Keratinocyte (primary cell): Measurements from ENCODE around the gene FSD1. TPM values are rescaled to one million over a fixed set of nuclear protein-coding genes. Genes with fewer than 3 reads are reported as not detected.

Experiments used
- DNase-seq: peaks from one replicate; pipeline ENCODE4 v3.0.0-alpha.2; 2011; ENCODE audit warnings: low read depth, missing footprints, low spot score
- FAIRE-seq: peaks from 2 replicates; lab custom pipeline; 2011; peaks lifted over from hg19 to GRCh38; lab: Jason Lieb, UNC
- H2AFZ ChIP-seq: 2 replicates; pipeline ENCODE4 v1.6.0; 2012; ENCODE audit warnings: low read length, control low read depth, inconsistent platforms; ENCODE audit not compliant: control insufficient read depth
- H3K27ac ChIP-seq: 2 replicates; pipeline ENCODE4 v1.5.1; 2011; ENCODE audit warnings: low read length; ENCODE audit not compliant: control insufficient read depth, insufficient read depth
- H3K27me3 ChIP-seq: 3 replicates; pipeline ENCODE4 v1.6.0; 2011; ENCODE audit warnings: low read length; ENCODE audit not compliant: control insufficient read depth, insufficient read depth; ENCODE audit errors: extremely low read depth
- H3K36me3 ChIP-seq, 2 experiments: 2 replicates in 1 of 2; 3 replicates in 1 of 2; pipeline ENCODE4 v1.5.1; 2011; ENCODE audit warnings: low read length in 2 of 2, mild to moderate bottlenecking in 1 of 2; ENCODE audit not compliant: control insufficient read depth in 2 of 2, insufficient read depth in 2 of 2; ENCODE audit errors: extremely low read depth in 1 of 2
- H3K4me1 ChIP-seq: 3 replicates; pipeline ENCODE4 v1.5.1; 2011; ENCODE audit warnings: low read length; ENCODE audit not compliant: control insufficient read depth, insufficient read depth; ENCODE audit errors: extremely low read depth
- H3K4me2 ChIP-seq: 3 replicates; pipeline ENCODE4 v1.6.0; 2011; ENCODE audit warnings: low read depth, low read length; ENCODE audit not compliant: control insufficient read depth, insufficient read depth; ENCODE audit errors: extremely low read depth
- H3K4me3 ChIP-seq, 3 experiments: fragments of 200-600 bp in 1 of 3; sonication (generic) in 1 of 3; 2 replicates in 2 of 3; 3 replicates in 1 of 3; pipeline ENCODE4 v1.5.1; 2011 to 2016; ENCODE audit warnings: low read length in 3 of 3, mild to moderate bottlenecking in 3 of 3, control low read depth in 2 of 3, inconsistent platforms in 1 of 3, low read depth in 1 of 3, mixed read lengths in 1 of 3, mixed run types in 1 of 3, moderate library complexity in 1 of 3; ENCODE audit not compliant: control insufficient read depth in 2 of 3, insufficient read depth in 2 of 3; ENCODE audit errors: extremely low read depth in 1 of 3
- H3K79me2 ChIP-seq: 2 replicates; pipeline ENCODE4 v1.6.0; 2012; ENCODE audit warnings: low read length; ENCODE audit not compliant: control insufficient read depth, insufficient read depth
- H3K9ac ChIP-seq: 3 replicates; pipeline ENCODE4 v1.6.0; 2011; ENCODE audit warnings: low read length; ENCODE audit not compliant: control insufficient read depth, insufficient read depth; ENCODE audit errors: extremely low read depth
- H3K9me1 ChIP-seq: 3 replicates; pipeline ENCODE4 v1.6.0; 2011; ENCODE audit warnings: low read length; ENCODE audit not compliant: control insufficient read depth, insufficient read depth; ENCODE audit errors: extremely low read depth
- H3K9me3 ChIP-seq: 2 replicates; pipeline ENCODE4 v1.5.1; 2012; ENCODE audit warnings: low read depth, low read length; ENCODE audit not compliant: control insufficient read depth
- H4K20me1 ChIP-seq: 3 replicates; pipeline ENCODE4 v1.6.0; 2011; ENCODE audit warnings: low read length; ENCODE audit not compliant: control insufficient read depth, insufficient read depth; ENCODE audit errors: extremely low read depth
- EZH2 ChIP-seq: IDR thresholded peaks from one replicate; pipeline ENCODE4 v1.6.1; 2012; ENCODE audit warnings: inconsistent platforms, mild to moderate bottlenecking, low read length, moderate library complexity
- dilution Hi-C: fragments of 300-500 bp; cut with MboI; formaldehyde crosslinking; loops from one replicate; pipeline ENCODE4 v1.7.0; 2020; ENCODE audit warnings: low sequenced_read_pairs; ENCODE audit not compliant: extremely low pct_ligation_motif_present
- polyA plus RNA-seq, 5 experiments: library from polyadenylated mRNA; depleted of rRNA in 3 of 5; stranded (reverse) in 3 of 5; stranded (forward) in 1 of 5; unstranded in 1 of 5; fragments of >200 nt; gene quantifications; 1 replicate in 1 of 5; 2 replicates in 3 of 5; 3 replicates in 1 of 5; pipeline versions ENCODE4 v1.2.1 to v1.2.3, GENCODE V29; 2011 to 2012; ENCODE audit warnings: missing spikeins in 2 of 5, low read depth in 1 of 5, low replicate concordance in 1 of 5
- TF ChIP-seq, protein P1 (sequence below), 3 experiments: IDR thresholded peaks in 1 of 3; conservative IDR thresholded peaks in 1 of 3; optimal IDR thresholded peaks in 1 of 3; 2 replicates in 2 of 3; 3 replicates in 1 of 3; pipeline versions ENCODE3 to v1.5.1; 2011; ENCODE audit warnings: low read length in 3 of 3, mild to moderate bottlenecking in 3 of 3, moderate library complexity in 2 of 3, control low read depth in 1 of 3, inconsistent platforms in 1 of 3; ENCODE audit not compliant: insufficient read depth in 2 of 3; ENCODE audit errors: extremely low read depth in 1 of 3

The FSD1 gene
- polyA plus RNA-seq, 1 donor (not counting 4 experiments of a cell fraction or from before 2014, with no cell fraction given) = 0.49 TPM

DNA sequence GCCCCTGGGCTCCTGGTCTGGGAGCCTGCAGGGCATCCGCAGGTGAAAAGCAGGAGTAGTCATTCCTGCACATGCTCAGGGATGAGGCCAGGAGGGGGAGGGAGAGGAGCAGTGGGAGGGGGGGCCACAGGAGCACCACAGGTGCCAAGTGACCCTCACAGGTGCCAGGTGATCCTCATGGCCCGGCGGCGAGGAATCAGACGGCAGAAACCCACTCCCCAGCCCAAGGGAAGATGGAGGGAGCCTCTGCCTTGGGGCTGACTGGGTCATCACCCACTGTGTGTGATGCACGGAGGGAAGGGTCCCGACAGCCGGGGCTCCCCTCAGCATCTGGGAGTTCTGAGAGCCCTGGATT lies 68.6 kb downstream of the FSD1 start:
- peaks cover 73% of the 10 kb centered on the region for H3K79me2 ChIP-seq
- FAIRE-seq (no peak), DNase-seq (no peak)
- TF ChIP-seq, protein P1, sequence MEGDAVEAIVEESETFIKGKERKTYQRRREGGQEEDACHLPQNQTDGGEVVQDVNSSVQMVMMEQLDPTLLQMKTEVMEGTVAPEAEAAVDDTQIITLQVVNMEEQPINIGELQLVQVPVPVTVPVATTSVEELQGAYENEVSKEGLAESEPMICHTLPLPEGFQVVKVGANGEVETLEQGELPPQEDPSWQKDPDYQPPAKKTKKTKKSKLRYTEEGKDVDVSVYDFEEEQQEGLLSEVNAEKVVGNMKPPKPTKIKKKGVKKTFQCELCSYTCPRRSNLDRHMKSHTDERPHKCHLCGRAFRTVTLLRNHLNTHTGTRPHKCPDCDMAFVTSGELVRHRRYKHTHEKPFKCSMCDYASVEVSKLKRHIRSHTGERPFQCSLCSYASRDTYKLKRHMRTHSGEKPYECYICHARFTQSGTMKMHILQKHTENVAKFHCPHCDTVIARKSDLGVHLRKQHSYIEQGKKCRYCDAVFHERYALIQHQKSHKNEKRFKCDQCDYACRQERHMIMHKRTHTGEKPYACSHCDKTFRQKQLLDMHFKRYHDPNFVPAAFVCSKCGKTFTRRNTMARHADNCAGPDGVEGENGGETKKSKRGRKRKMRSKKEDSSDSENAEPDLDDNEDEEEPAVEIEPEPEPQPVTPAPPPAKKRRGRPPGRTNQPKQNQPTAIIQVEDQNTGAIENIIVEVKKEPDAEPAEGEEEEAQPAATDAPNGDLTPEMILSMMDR (optimal IDR thresholded peaks at IDR 0.05 in 1 of 3, IDR thresholded peaks at IDR 0.05 in 1 of 3, conservative IDR thresholded peaks at IDR 0.05 in 1 of 3; ENCODE audit: extremely low read depth in 1 of 3, insufficient read depth in 2 of 3, low read length in 3 of 3) = no peak
- no peak for TF ChIP-seq EZH2
- H3K27me3 ChIP-seq = no peaks in the 10 kb centered on the region
- no peak overlapping the region for H3K4me2 ChIP-seq
- H3K27ac ChIP-seq = no peak overlapping the region
- H3K36me3 ChIP-seq = peaks cover 5 to 7% of the 10 kb centered on the region in 2 experiments
- peaks cover 10% of the 10 kb centered on the region for H4K20me1 ChIP-seq
- dilution Hi-C loops = no loop called here
- H3K4me1 ChIP-seq = peaks cover 65% of the 10 kb centered on the region
- H2AFZ ChIP-seq = no peak overlapping the region
- H3K9ac ChIP-seq = no peak overlapping the region
- H3K9me3 ChIP-seq = no peaks in the 10 kb centered on the region
- H3K4me3 ChIP-seq = no peak overlapping the region
- peaks cover 8% of the 10 kb centered on the region for H3K9me1 ChIP-seq

Other genes starting within 250 kb of the FSD1 start
- gene ZBTB7A, start 237.7 kb upstream of the FSD1 start, polyA plus RNA-seq = 3.7 to 9.8 TPM (median 7.2 TPM) in 3 replicates
- 61.8 to 97.9 TPM (median 89.5 TPM) in 3 replicates for gene MAP2K2, start 180.5 kb upstream of the FSD1 start, polyA plus RNA-seq
- not detected in 3 replicates for gene CREB3L3, start 151.0 kb upstream of the FSD1 start, polyA plus RNA-seq
- 14.6 to 28.6 TPM (median 17.4 TPM) in 3 replicates for gene SIRT6, start 122.0 kb upstream of the FSD1 start, polyA plus RNA-seq
- 0.02 to 0.15 TPM (median 0.07 TPM) in 3 replicates for gene ANKRD24, start 121.9 kb upstream of the FSD1 start, polyA plus RNA-seq
- gene EBI3, start 75.1 kb upstream of the FSD1 start, polyA plus RNA-seq = 0.05 to 0.21 TPM in 2 of 3 replicates, not detected in the other
- gene YJU2, start 57.5 kb upstream of the FSD1 start, polyA plus RNA-seq = 10.8 to 17.0 TPM (median 13.7 TPM) in 3 replicates
- gene SHD, start 25.3 kb upstream of the FSD1 start, polyA plus RNA-seq = not detected in 3 replicates
- gene TMIGD2, start 2.2 kb upstream of the FSD1 start, polyA plus RNA-seq = not detected in 3 replicates
- gene STAP2, start 34.2 kb downstream of the FSD1 start, polyA plus RNA-seq = 53.8 to 80.5 TPM (median 60.0 TPM) in 3 replicates
- 4.2 to 4.7 TPM (median 4.6 TPM) in 3 replicates for gene MPND, start 39.0 kb downstream of the FSD1 start, polyA plus RNA-seq
- gene SH3GL1, start 95.9 kb downstream of the FSD1 start, polyA plus RNA-seq = 47.4 to 61.0 TPM (median 52.7 TPM) in 3 replicates
- 5.2 to 12.5 TPM (median 10.6 TPM) in 3 replicates for gene CHAF1A, start 98.0 kb downstream of the FSD1 start, polyA plus RNA-seq
- 36.4 to 63.1 TPM (median 48.2 TPM) in 3 replicates for gene UBXN6, start 153.2 kb downstream of the FSD1 start, polyA plus RNA-seq
- gene HDGFL2, start 167.7 kb downstream of the FSD1 start, polyA plus RNA-seq = 19.5 to 22.0 TPM (median 21.6 TPM) in 3 replicates
- gene PLIN4, start 213.9 kb downstream of the FSD1 start, polyA plus RNA-seq = 0.01 TPM in 1 of 3 replicates, not detected in the others
- 0.04 TPM in 1 of 3 replicates, not detected in the others for gene PLIN5, start 230.6 kb downstream of the FSD1 start, polyA plus RNA-seq
- 1.2 to 3.5 TPM (median 1.3 TPM) in 3 replicates for gene LRG1, start 235.4 kb downstream of the FSD1 start, polyA plus RNA-seq